GM10847 (cell line): ENCODE measurements around the gene GRM4.

Source experiments
- POLR2A ChIP-seq: IDR thresholded peaks from 2 replicates; pipeline ENCODE4 v1.6.1; 2011; ENCODE audit not compliant: insufficient read length; ENCODE audit errors: extremely low read depth

The GRM4 gene

GRCh38 chr6:33977606-33978411, 168.1 kb downstream of the GRM4 start:
- TF ChIP-seq POLR2A = no peak

DNA sequence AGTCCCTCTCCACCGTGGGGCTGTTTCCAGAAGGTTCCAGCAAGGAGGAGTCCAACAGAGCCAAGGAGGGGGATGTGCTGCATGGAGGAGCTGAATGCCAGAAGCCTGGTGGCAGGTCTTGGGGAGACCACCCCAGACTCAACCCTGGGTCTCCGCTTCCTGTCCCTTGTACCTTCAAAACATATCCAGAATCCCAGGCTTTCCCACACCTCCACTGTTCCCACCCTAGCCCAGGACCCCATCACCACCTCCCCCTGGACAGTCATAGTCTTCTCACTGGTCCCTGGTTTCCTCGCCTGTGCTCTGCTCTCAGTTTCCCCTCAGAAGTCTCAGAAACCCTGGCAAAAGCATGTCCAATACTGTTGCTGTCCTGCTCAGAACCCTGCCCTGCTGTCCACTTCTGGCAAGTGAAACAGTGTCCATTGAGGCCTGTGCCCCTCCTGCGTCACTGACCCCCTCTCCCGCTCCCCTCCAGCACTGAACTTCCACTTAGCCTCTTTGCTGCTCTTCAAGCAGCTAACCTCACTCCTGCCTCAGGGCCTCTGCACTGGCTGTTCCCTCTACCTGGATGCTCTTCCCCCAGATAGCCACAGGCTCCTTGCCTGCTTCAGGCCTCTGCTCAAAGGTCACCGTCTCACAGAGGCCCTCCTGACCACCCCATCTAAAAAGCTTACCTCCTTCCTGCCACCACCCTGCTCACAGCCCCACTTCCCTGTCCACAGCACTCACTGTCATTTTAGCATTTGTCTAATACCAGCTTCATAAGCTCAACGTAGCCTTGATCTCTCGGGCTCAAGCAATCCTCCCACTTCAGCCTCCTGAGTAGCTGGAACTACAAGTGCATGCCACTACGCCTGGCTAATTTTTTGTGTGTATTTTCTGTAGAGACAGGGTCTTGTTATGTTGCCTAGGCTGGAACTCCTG, 169.2 kb downstream of the GRM4 start:
- no peak for TF ChIP-seq POLR2A

DNA sequence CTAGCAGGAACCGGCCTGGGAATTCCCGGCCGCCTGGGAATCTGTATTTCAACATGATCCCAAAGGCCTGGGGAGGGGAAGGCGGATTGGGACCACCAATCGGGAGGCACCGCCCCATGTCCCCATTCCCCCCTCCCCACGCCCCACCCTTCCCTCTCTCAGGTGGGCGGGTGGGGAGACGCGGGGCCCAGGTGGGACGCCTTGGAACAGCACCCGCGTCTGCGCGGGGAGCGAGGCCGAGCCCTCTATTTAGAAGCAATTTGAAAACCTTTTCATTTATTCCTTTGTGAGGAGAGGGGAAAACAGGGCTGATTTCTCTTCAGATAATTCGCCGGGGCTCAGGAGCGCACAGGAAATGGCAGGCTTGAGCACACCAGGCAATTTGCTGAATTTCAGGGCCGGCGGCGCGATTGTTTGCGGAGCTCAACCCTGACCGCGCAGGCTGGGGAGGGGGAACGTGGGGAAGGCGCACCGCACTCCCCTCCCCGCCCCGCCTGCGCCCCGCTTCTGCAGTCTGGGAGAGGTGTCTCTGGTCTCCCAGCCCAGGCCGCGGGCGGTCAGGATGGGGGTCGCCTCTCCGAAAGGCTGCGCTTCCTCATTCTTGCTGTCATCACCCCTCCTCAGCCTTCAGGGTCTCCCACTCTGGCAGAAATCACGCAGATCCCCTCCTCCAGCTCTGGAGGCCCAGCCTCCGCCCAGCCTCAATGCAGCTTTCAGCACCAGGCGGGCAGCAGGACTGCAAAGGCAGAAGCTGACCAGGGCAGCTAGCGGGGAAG, 170.0 kb downstream of the GRM4 start:
- TF ChIP-seq POLR2A = no peak

DNA sequence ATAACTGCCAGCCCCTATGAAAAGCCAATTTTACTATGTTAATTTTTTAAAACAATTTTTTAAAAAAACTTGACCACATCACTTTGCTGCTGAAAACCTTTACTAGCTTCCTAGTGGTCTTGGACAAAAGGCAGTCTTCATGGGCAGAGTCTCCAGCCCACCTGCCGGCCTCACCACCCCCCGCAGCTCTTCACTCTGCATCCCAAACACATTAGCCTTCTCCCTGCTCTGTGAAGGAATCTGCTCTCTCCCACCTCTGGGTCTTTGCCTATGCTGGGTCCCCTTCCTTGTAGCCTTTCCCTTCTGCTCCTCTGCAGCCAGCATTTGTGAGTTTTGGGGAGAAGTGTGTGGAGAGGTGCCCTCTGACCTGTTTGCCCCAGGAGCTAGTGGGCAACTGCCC, 171.4 kb downstream of the GRM4 start:
- no peak for TF ChIP-seq POLR2A

DNA sequence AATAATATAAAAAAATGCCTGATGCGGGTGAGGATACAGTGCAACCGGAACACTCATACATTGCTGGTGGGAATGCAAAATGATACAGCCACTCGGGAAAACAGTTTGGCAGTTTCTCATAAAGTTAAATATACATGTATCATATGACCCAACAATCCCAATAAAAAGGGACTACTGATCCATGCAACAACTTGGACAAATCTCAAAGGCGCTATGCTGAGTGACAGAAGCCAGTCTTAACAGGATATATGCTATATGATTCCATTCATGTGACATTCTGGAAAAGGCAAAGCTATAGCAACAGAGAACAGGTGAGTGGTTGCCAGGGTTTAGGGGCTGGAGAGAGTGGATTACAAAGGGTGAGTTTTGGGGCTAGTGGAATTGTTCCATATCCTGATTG, 171.9 kb downstream of the GRM4 start:
- no peak for TF ChIP-seq POLR2A

DNA sequence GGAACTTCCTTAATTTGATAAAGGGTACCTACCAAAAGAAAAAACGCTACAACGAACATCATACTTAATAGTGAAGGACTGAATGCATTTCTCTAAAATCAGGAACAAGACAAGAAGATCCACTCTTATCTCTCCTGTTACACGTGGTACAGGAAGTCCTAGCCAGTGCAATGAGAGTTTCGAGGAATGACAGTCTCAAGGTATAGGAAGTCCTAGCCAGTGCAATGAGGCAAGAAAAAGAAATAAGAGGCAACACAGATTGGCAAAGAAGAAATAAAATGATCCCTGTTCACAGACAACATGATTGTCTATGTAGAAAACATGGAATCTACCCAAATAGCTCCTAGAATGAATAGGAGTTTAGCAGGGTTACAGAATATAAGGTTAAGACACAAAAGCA, 174.3 kb downstream of the GRM4 start:
- TF ChIP-seq POLR2A = no peak
